Transverse colon (tissue), 4 donors: ENCODE results near the gene PRIMA1. TPM values are rescaled to one million over a fixed set of nuclear protein-coding genes. Genes with fewer than 3 reads are reported as not detected.

ENCODE experiments used
- DNase-seq: peaks from one replicate; pipeline ENCODE4 v3.0.0-alpha.2; 2019
- H3K27ac ChIP-seq, 4 donors: fragments of 200-600 bp; sonication (generic); 2 replicates each; pipeline ENCODE4 v1.5.1; 2016 to 2018; ENCODE audit warnings: inconsistent platforms in 4 of 4
- H3K27me3 ChIP-seq: fragments of 200-600 bp; sonication (generic); 2 replicates; pipeline ENCODE4 v1.5.1; 2017; ENCODE audit warnings: inconsistent platforms
- H3K36me3 ChIP-seq, 4 donors: fragments of 200-600 bp; sonication (generic); 2 replicates each; pipeline ENCODE4 v1.5.1; 2017 to 2019; ENCODE audit warnings: inconsistent platforms in 4 of 4
- H3K4me1 ChIP-seq, 4 donors: fragments of 200-600 bp; sonication (generic); 2 replicates each; pipeline ENCODE4 v1.5.1; 2017 to 2020; ENCODE audit warnings: inconsistent platforms in 4 of 4
- H3K4me3 ChIP-seq, 4 donors: fragments of 200-600 bp; sonication (generic); 1 replicate in 1 of 4; 2 replicates in 3 of 4; pipeline versions ENCODE4 v1.5.1 to v1.6.1; 2017 to 2019; ENCODE audit warnings: inconsistent platforms in 4 of 4
- H3K9me3 ChIP-seq, 2 donors: fragments of 200-600 bp; sonication (generic); 2 replicates each; pipeline ENCODE4 v1.5.1; 2017 to 2019; ENCODE audit warnings: inconsistent platforms in 2 of 2
- CTCF ChIP-seq, 5 experiments: fragments of 200-600 bp in 3 of 5; fragments of 450-650 bp in 2 of 5; sonication (generic) in 3 of 5; IDR thresholded peaks; 1 replicate in 2 of 5; 2 replicates in 3 of 5; pipeline ENCODE4 v1.5.1; 2016 to 2017; ENCODE audit warnings: antibody characterized with exemption in 5 of 5, inconsistent platforms in 3 of 5, mild to moderate bottlenecking in 2 of 5, moderate library complexity in 1 of 5
- EP300 ChIP-seq: sonication (generic); formaldehyde crosslinking; IDR thresholded peaks from one replicate; pipeline ENCODE4 v1.6.1; 2017; ENCODE audit warnings: antibody characterized with exemption, low read depth
- POLR2A ChIP-seq: fragments of 450-650 bp; IDR thresholded peaks from one replicate; pipeline ENCODE4 v1.6.1; 2016; ENCODE audit warnings: antibody characterized with exemption, mild to moderate bottlenecking, moderate library complexity
- POLR2AphosphoS5 ChIP-seq, 3 donors: sonication (generic); formaldehyde crosslinking; IDR thresholded peaks; one replicate each; pipeline ENCODE4 v1.6.1; 2016; ENCODE audit warnings: antibody characterized with exemption in 3 of 3
- WGBS, 2 donors: methylation state at CpG; one replicate each; pipeline ENCODE4 v1.1.5; 2018; ENCODE audit warnings: low coverage in 1 of 2; 5-methylcytosine and 5-hydroxymethylcytosine counted together
- in situ Hi-C, 4 donors: fragments of 200-750 bp; cut with MboI; loops; one replicate each; pipeline versions ENCODE4 v1.15.0 to v1.15.1; 2017; ENCODE audit warnings: low sequenced_read_pairs in 3 of 4, low pct_ligation_motif_present in 1 of 4, low pct_unique_long_range_greater_than_20kb in 1 of 4
- intact Hi-C: fragments of 100-400 bp; cut with DNase I; formaldehyde crosslinking; loops from one replicate; pipeline ENCODE4 v1.15.1; 2023; ENCODE audit warnings: low total_unique reads
- total RNA-seq, 4 donors: library from RNA; depleted of rRNA; stranded (reverse); fragments of >200 nt; gene quantifications; one replicate each; pipeline ENCODE4 v1.1.0, GENCODE V29; 2016

PRIMA1 gene
- total RNA-seq, 4 donors from 2014 or later, result 3.0 to 8.2 (median 4.8) TPM

DNA sequence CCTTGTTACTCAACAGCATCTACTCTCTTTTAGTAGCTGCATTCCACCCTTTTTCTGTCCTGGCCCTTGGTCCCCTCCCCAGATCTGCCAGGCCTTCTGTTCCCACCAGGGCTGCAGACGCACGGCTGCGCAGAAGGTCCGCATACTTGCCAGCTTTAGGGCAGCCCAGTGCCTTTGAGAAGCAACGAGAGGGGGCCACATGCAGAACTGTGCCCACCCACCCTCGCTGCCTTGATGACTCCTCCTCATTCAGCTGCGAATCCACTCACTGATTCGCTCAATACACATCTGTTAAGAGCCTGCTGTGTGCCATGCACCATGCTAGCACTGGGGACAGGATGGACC lies 39.2 kb downstream of the PRIMA1 start:
- Histone ChIP-seq H3K9me3 (no peaks in the 10 kb centered on the region), H3K27me3 (no peaks in the 10 kb centered on the region), H3K4me1 (peaks cover 0 to 6% (median 0%) of the 10 kb centered on the region in 4 donors), H3K27ac (peak overlapping the region in 1 of 4 donors; percentile 46), H3K4me3 (no peak overlapping the region), H3K36me3 (no peaks in the 10 kb centered on the region)
- WGBS, 2 donors, result 85% methylated on average over 8 of the region's 8 CpGs; no CpG with 5 or more reads in 1 of the 2 donors
- DNase-seq, result no peak
- intact Hi-C loops, result no loop called here
- TF ChIP-seq POLR2AphosphoS5 (IDR thresholded peaks at IDR 0.05) (no peak), CTCF (IDR thresholded peaks at IDR 0.05) (no peak), EP300 (no peak), POLR2A (no peak)
- in situ Hi-C loops, result no loop called here

- Histone ChIP-seq H3K27me3 (no peaks in the 10 kb centered on the region), H3K36me3 (no peaks in the 10 kb centered on the region), H3K9me3 (no peaks in the 10 kb centered on the region), H3K4me3 (no peak overlapping the region), H3K27ac (peak overlapping the region in 3 of 4 donors; percentile 13 to 58 (median 14)), H3K4me1 (peaks cover 0 to 6% (median 0%) of the 10 kb centered on the region in 4 donors)
- WGBS, 2 donors, result 79% methylated on average over 25 of the region's 25 CpGs; no CpG with 5 or more reads in 1 of the 2 donors
- no peak for TF ChIP-seq POLR2AphosphoS5 (IDR thresholded peaks at IDR 0.05)
- no peak for TF ChIP-seq EP300
- TF ChIP-seq POLR2A, result no peak
- TF ChIP-seq CTCF (IDR thresholded peaks at IDR 0.05), result no peak
- no peak for DNase-seq
- intact Hi-C loops (no loop called here), in situ Hi-C loops (no loop called here)
Measured at GRCh38 chr14:93748208-93749075, 39.8 kb downstream of the PRIMA1 start.

DNA sequence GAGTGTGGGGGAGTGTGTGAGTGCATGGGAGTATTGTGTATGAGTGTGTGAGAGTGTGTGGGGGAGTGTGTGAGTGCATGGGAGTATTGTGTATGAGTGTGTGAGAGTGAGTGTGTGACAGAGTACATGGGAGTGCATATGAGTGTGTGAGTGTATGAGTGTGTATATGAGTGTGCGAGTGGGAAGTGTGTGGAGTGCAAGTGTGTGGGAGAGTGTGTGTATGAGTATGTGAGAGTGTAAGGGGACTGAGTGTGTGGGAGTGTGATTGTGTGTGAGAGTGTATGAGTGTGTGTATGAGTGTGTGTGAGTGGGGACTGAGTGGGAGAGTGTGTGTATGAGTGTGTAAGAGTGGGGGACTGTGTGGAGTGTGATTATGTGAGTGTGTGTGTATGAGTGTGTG lies 40.7 kb downstream of the PRIMA1 start:
- Histone ChIP-seq H3K4me3 (no peak overlapping the region), H3K36me3 (no peaks in the 10 kb centered on the region), H3K27me3 (no peaks in the 10 kb centered on the region), H3K27ac (peak overlapping the region in 1 of 4 donors; percentile 46), H3K4me1 (peaks cover 0 to 6% (median 0%) of the 10 kb centered on the region in 4 donors), H3K9me3 (no peaks in the 10 kb centered on the region)
- WGBS, 2 donors, result 97 to 100% methylated on average over 1 of the region's 1 CpG
- no peak for DNase-seq
- TF ChIP-seq EP300, result no peak
- TF ChIP-seq POLR2AphosphoS5 (IDR thresholded peaks at IDR 0.05), result no peak
- no peak for TF ChIP-seq POLR2A
- TF ChIP-seq CTCF (IDR thresholded peaks at IDR 0.05), result no peak
- intact Hi-C loops (no loop called here), in situ Hi-C loops (no loop called here)

GRCh38 chr14:93747102-93747501 lies 41.2 kb downstream of the PRIMA1 start:
- Histone ChIP-seq H3K36me3 (no peaks in the 10 kb centered on the region), H3K4me1 (peaks cover 0 to 6% (median 0%) of the 10 kb centered on the region in 4 donors), H3K9me3 (no peaks in the 10 kb centered on the region), H3K27ac (peak overlapping the region in 2 of 4 donors; percentile 25 to 46), H3K4me3 (no peak overlapping the region), H3K27me3 (no peaks in the 10 kb centered on the region)
- in situ Hi-C loops, result no loop called here
- no peak for TF ChIP-seq POLR2A
- no peak for TF ChIP-seq CTCF (IDR thresholded peaks at IDR 0.05)
- no peak for TF ChIP-seq POLR2AphosphoS5 (IDR thresholded peaks at IDR 0.05)
- 60 to 75% methylated on average over 8 to 15 of the region's 15 CpGs for WGBS, 2 donors
- DNase-seq, result no peak
- intact Hi-C loops, result no loop called here
